K562 (cell line): Measurements from ENCODE around the gene OXTR. TPM values are rescaled to one million over a fixed set of nuclear protein-coding genes. Genes with fewer than 3 reads are reported as not detected.

Source experiments
- ATAC-seq: fragments of 200-7000 bp; cut with Tn5 transposase; 3 replicates; pipeline ENCODE4 v1.9.1; 2020; ENCODE audit warnings: moderate library complexity
- BruUV-seq: library from RNA; stranded (reverse); fragments of 400-500 nt; replicated peaks from 2 replicates; lab custom pipeline; 2021; lab: Mats Ljungman, UMichigan
- CTCF ChIA-PET: fragments of 300-600 bp; formaldehyde crosslinking; extraction: SDS; loops from one replicate; lab custom pipeline; 2021; ENCODE audit warnings: low intra/inter-chr PET ratio; lab: Yijun Ruan, JAX
- POLR2A ChIA-PET: fragments of 300-600, 350-650 bp; sonication (Branson Sonifier 250); formaldehyde crosslinking; extraction: SDS; loops from one replicate; lab custom pipeline; 2021; ENCODE audit warnings: antibody characterized with exemption, inconsistent platforms; lab: Yijun Ruan, JAX
- DNase-seq, 4 experiments: peaks; one replicate each; pipeline versions ENCODE4 v3.0.0 to v3.0.0-alpha.2; 2011 to 2018; ENCODE audit warnings: low spot score in 3 of 4, mixed read lengths in 3 of 4; ENCODE audit errors: extremely low read depth in 1 of 4
- FAIRE-seq: peaks from 2 replicates; lab custom pipeline; 2011; peaks lifted over from hg19 to GRCh38; lab: Jason Lieb, UNC
- H2AFZ ChIP-seq: 2 replicates; pipeline ENCODE4 v1.6.0; 2011; ENCODE audit warnings: low read depth, low read length, control low read depth, inconsistent platforms
- H3K27ac ChIP-seq: fragments of 200-600 bp; 3 replicates; pipeline ENCODE4 v1.8.0; 2011; ENCODE audit warnings: low read depth, mild to moderate bottlenecking, control low read depth, inconsistent platforms, low read length, moderate library complexity, mixed read lengths; ENCODE audit errors: extremely low read depth
- H3K27me3 ChIP-seq, 2 experiments: fragments of 300-600 bp in 1 of 2; 2 replicates in 1 of 2; 3 replicates in 1 of 2; pipeline versions ENCODE4 v1.6.0 to v1.8.0; 2011; ENCODE audit warnings: inconsistent platforms in 2 of 2, low read length in 2 of 2, mild to moderate bottlenecking in 1 of 2, mixed read lengths in 1 of 2, moderate library complexity in 1 of 2; ENCODE audit not compliant: control insufficient read depth in 2 of 2, insufficient read depth in 2 of 2
- H3K36me3 ChIP-seq: fragments of 300-600 bp; 3 replicates; pipeline ENCODE4 v1.8.0; 2011; ENCODE audit warnings: mild to moderate bottlenecking, low read length, inconsistent platforms; ENCODE audit not compliant: control insufficient read depth, insufficient read depth
- H3K4me1 ChIP-seq, 2 experiments: fragments of 200-600 bp in 1 of 2; replicated peaks in 1 of 2; 2 replicates in 1 of 2; 3 replicates in 1 of 2; pipeline versions ENCODE4 v1.5.1 to v1.8.0; 2011; ENCODE audit warnings: inconsistent platforms in 2 of 2, low read length in 2 of 2, mild to moderate bottlenecking in 1 of 2, mixed read lengths in 1 of 2, moderate library complexity in 1 of 2; ENCODE audit not compliant: control insufficient read depth in 2 of 2, insufficient read depth in 2 of 2
- H3K4me2 ChIP-seq: 2 replicates; pipeline ENCODE4 v1.6.1; 2011; ENCODE audit warnings: low read length, control low read depth, inconsistent platforms, mixed read lengths; ENCODE audit not compliant: insufficient read depth
- H3K4me3 ChIP-seq: fragments of 200-600 bp; sonication (generic), shearing (Covaris generic); 2 replicates; pipeline ENCODE4 v1.5.1; 2016; ENCODE audit warnings: control low read depth, inconsistent platforms
- H3K79me2 ChIP-seq: fragments of 200-600 bp; 3 replicates; pipeline ENCODE4 v1.8.0; 2011; ENCODE audit warnings: low read length, inconsistent platforms; ENCODE audit not compliant: control insufficient read depth, insufficient read depth
- H3K9ac ChIP-seq, 2 experiments: 2 replicates each; pipeline versions ENCODE4 v1.6.0 to v1.6.1; 2011; ENCODE audit warnings: low read depth in 2 of 2, low read length in 2 of 2, control low read depth in 1 of 2, inconsistent platforms in 1 of 2, mild to moderate bottlenecking in 1 of 2, mixed read lengths in 1 of 2; ENCODE audit not compliant: insufficient read depth in 1 of 2
- H3K9me1 ChIP-seq: one replicate; pipeline ENCODE4 v1.6.0; 2011; ENCODE audit warnings: inconsistent platforms, mild to moderate bottlenecking, low read length, moderate library complexity; ENCODE audit not compliant: control insufficient read depth, insufficient read depth
- H3K9me3 ChIP-seq: replicated peaks from 2 replicates; pipeline ENCODE4 v1.5.1; 2011; ENCODE audit warnings: low read depth, low read length, inconsistent platforms; ENCODE audit not compliant: control insufficient read depth, insufficient read depth
- H4K20me1 ChIP-seq: replicated peaks from 2 replicates; pipeline ENCODE4 v1.6.1; 2011; ENCODE audit warnings: low read length, inconsistent platforms, mixed read lengths; ENCODE audit not compliant: control insufficient read depth, insufficient read depth
- BCLAF1 ChIP-seq, 2 experiments: fragments of 450-650 bp in 1 of 2; IDR thresholded peaks; 2 replicates each; pipeline ENCODE4 v1.6.1; 2011 to 2017; ENCODE audit warnings: low read depth in 2 of 2, antibody characterized with exemption in 1 of 2, borderline replicate concordance in 1 of 2, low read length in 1 of 2, mild to moderate bottlenecking in 1 of 2, mixed read lengths in 1 of 2; ENCODE audit not compliant: control insufficient read depth in 1 of 2
- CREBBP ChIP-seq: IDR thresholded peaks from one replicate; pipeline ENCODE4 v1.6.1; 2012; ENCODE audit warnings: low read depth, mild to moderate bottlenecking, control low read depth, inconsistent platforms, low read length
- HLTF ChIP-seq: fragments of 450-650 bp; IDR thresholded peaks from 2 replicates; pipeline ENCODE4 v1.6.1; 2016
- KAT2B ChIP-seq: IDR thresholded peaks from one replicate; pipeline ENCODE4 v1.6.1; 2012; ENCODE audit warnings: low read depth, mild to moderate bottlenecking, control low read depth, inconsistent platforms, low read length, moderate library complexity
- MTA2 ChIP-seq: fragments of 450-650 bp; IDR thresholded peaks from 2 replicates; pipeline ENCODE4 v1.6.1; 2016; ENCODE audit warnings: low read depth
- MYBL2 ChIP-seq, 2 experiments: fragments of 450-650 bp in 1 of 2; sonication (generic) in 1 of 2; formaldehyde crosslinking in 1 of 2; IDR thresholded peaks; 2 replicates each; pipeline versions ENCODE4 v1.6.1 to v1.8.1; 2017 to 2022; ENCODE audit warnings: borderline replicate concordance in 1 of 2, inconsistent platforms in 1 of 2, low read depth in 1 of 2, mild to moderate bottlenecking in 1 of 2, missing genetic modification reagents in 1 of 2, moderate library complexity in 1 of 2
- PURB ChIP-seq: sonication (generic); formaldehyde crosslinking; IDR thresholded peaks from 2 replicates; pipeline ENCODE4 v1.9.0; 2021; ENCODE audit warnings: low read depth, mild to moderate bottlenecking, missing genetic modification reagents
- ZNF212 ChIP-seq: fragments of 450-650 bp; formaldehyde crosslinking; IDR thresholded peaks from 2 replicates; pipeline ENCODE4 v1.4.0; 2020; ENCODE audit warnings: mild to moderate bottlenecking
- ZNF583 ChIP-seq: fragments of 250-450 bp; sonication (Bioruptor Pico); IDR thresholded peaks from 2 replicates; pipeline ENCODE4 v1.4.0; 2020
- WGBS: fragments of 100-300 bp; shearing (Covaris generic); methylation state at CpG from one replicate; pipeline ENCODE4 v1.1.6; 2016; ENCODE audit warnings: low coverage, mixed read lengths; ENCODE audit not compliant: insufficient coverage; ENCODE audit errors: missing lambda C conversion rate; 5-methylcytosine and 5-hydroxymethylcytosine counted together
- in situ Hi-C: fragments of 300-500 bp; cut with MboI; formaldehyde crosslinking; loops from 4 replicates; pipeline ENCODE4 v1.15.0; 2018; ENCODE audit warnings: inconsistent platforms, mixed read lengths
- intact Hi-C: fragments of 100-400 bp; cut with micrococcal nuclease; formaldehyde crosslinking; loops from 2 replicates; pipeline ENCODE4 v1.14.2; 2022
- polyA plus RNA-seq, 8 experiments: library from polyadenylated mRNA; depleted of rRNA in 4 of 8; stranded (reverse) in 5 of 8; unstranded in 3 of 8; fragments of >200 nt; fragmentation: Nextera tagmentation in 2 of 8; fragmentation: Illumina TruSeq in 1 of 8; extraction: Ambion mirVana in 2 of 8; extraction: Trizol in 1 of 8; gene quantifications; 2 replicates each; pipeline versions ENCODE4 v1.2.1 to v1.2.3, GENCODE V29; 2011 to 2014; ENCODE audit warnings: inconsistent platforms in 1 of 8, missing spikeins in 1 of 8
- total RNA-seq, 7 experiments: library from RNA; depleted of rRNA in 6 of 7; stranded (reverse); fragments of >200 nt in 6 of 7; fragmentation: Illumina TruSeq in 2 of 7; extraction: Trizol in 2 of 7; gene quantifications; 2 replicates each; pipeline versions ENCODE4 v1.2.1 to v1.2.3, GENCODE V29; 2011 to 2021; ENCODE audit warnings: low replicate concordance in 1 of 7

Gene OXTR
- total and polyA plus RNA-seq, 9 of the 15 experiments (the other 6 are each of a cell fraction or from before 2014, with no cell fraction given): 0.14 to 1.3 (median 0.80) TPM

- ATAC-seq (no peak), FAIRE-seq (no peak), DNase-seq (no peak)
- H3K27me3 ChIP-seq: 0 out of 5 replicates have a peak, but pooled peaks cover 0 to 3% of the 10 kb centered on the region in 2 experiments
- no peak overlapping the region for H2AFZ ChIP-seq
- H3K9me1 ChIP-seq: no peaks in the 10 kb centered on the region
- H3K9me3 ChIP-seq: no peaks in the 10 kb centered on the region; the same call in 1 of the 2 replicates
- POLR2A ChIA-PET: interaction anchor here (0.5 kb wide), 1 partner anchor 63 kb away, joined by 4 read pairs; no protein-coding TSS in a partner anchor
- no peaks in the 10 kb centered on the region for H3K4me1 ChIP-seq
- intact Hi-C loops (no loop called here), in situ Hi-C loops (no loop called here)
- H3K4me2 ChIP-seq: no peak overlapping the region
- no peak overlapping the region for H3K9ac ChIP-seq
- no peaks in the 10 kb centered on the region for H4K20me1 ChIP-seq
- no TSS peak for BruUV-seq
- CTCF ChIA-PET: no interaction called here
- H3K36me3 ChIP-seq: no peaks in the 10 kb centered on the region
- H3K27ac ChIP-seq: no peak overlapping the region
- no peaks in the 10 kb centered on the region for H3K79me2 ChIP-seq
- H3K4me3 ChIP-seq: no peak overlapping the region
- WGBS: 25% methylated on average over 6 of the region's 6 CpGs
- TF ChIP-seq CREBBP: no peak
- TF ChIP-seq MYBL2 (IDR thresholded peaks at IDR 0.05; ENCODE audit: low read depth): no peak
- no peak for TF ChIP-seq MYBL2 (CRISPR knock-in tag; IDR thresholded peaks at IDR 0.05; ENCODE audit: borderline replicate concordance)
- TF ChIP-seq ZNF212 (CRISPR knock-in tag): no peak
- TF ChIP-seq PURB (CRISPR knock-in tag): no peak
- TF ChIP-seq ZNF583 (CRISPR knock-in tag): no peak
- TF ChIP-seq MTA2: no peak
- no peak for TF ChIP-seq HLTF
- no peak for TF ChIP-seq KAT2B
- no peak for TF ChIP-seq BCLAF1 (IDR thresholded peaks at IDR 0.05; ENCODE audit: borderline replicate concordance in 1 of 2, control insufficient read depth in 1 of 2, low read depth in 2 of 2, low read length in 1 of 2)
- TF ChIP-seq, all 486 proteins: peak for 0
Measured at GRCh38 chr3:8816106-8816505, 46.7 kb upstream of the OXTR start.
